Erythroblast (primary cell): Measurements from ENCODE around the gene KRTAP4-6.

Source experiments
- GATA1 ChIP-seq: IDR thresholded peaks from 2 replicates; pipeline ENCODE4 v1.6.1; 2011; ENCODE audit warnings: low read depth, mild to moderate bottlenecking, control low read depth, low read length, moderate library complexity
- POLR2A ChIP-seq: IDR thresholded peaks from 2 replicates; pipeline ENCODE4 v1.6.1; 2011; ENCODE audit warnings: mild to moderate bottlenecking, low read length

DNA sequence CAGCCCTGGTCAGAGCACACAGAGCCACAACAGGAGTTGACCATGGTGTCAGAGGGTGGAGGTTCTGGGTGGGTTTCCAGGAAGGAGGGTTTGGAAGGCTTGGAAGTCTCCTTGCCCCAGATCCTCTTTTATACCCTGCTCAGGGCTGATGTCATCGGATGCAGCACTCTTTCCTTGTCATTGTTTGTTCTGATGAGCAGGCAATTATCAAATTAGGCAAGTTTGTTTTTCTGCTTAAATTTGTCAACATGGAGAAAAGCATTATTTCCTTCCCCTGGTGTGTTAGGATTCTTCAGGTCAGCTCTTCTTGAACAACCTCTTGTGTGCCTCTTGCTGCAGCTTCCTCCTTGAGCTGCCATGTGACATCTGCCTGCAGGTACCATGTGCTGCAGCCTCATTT lies 20.3 kb upstream of the KRTAP4-6 start, which contains the start of gene KRTAP4-4:
- no peak for TF ChIP-seq POLR2A
- TF ChIP-seq GATA1: no peak
